ENCODE data around the gene SELENBP1. TPM values are rescaled to one million over a fixed set of nuclear protein-coding genes. Genes with fewer than 3 reads are reported as not detected.

The SELENBP1 gene
- total RNA-seq, 1 donor from 2014 or later, result 10.2 TPM

DNA sequence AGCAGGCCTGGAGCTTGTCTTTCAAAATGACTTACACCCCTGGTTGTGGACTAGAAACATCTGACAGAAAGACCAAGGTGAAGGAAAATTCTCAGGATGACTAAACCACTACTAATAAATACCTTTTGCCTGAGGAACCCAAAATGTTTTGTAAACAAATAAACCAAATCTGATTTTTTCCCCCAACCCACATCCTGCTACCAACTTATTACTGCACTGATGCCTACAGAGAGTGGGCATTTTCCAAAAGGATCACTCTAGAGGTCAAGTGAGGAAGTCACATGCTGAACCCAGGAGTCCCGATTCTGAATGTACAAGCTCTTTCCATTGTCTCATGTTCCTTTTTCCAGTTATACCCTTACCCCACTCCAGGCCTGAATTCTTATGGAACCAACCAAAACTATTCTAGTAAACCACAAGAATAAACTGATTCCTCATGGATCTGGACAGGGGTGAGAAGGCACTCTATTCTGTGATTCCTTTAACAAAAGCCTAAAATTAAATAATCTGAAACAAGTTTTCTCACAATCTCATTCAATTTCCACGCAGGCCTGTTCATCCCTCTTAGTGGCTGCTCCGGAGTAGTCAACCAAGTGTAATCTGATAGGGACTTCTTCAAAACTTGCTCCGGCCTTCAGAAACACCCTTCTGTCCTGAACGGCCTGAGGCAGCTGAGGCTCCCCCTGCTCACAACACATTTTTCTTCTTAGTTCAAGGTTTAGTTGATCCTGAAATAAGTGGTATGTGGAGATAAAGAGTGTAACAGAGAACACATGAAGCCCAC lies 46.7 kb downstream of the SELENBP1 start:
- Mint-ChIP-seq H3K9me3 (ENCODE audit: unreplicated experiment) (no peaks in the 10 kb centered on the region), H3K36me3 (ENCODE audit: unreplicated experiment) (peaks cover 5% of the 10 kb centered on the region), H3K27ac (ENCODE audit: unreplicated experiment) (peak overlapping the region; percentile 99), H3K4me1 (ENCODE audit: unreplicated experiment) (peaks cover 20% of the 10 kb centered on the region), H3K4me3 (ENCODE audit: unreplicated experiment) (peak overlapping the region; percentile 94), H3K27me3 (ENCODE audit: unreplicated experiment) (no peaks in the 10 kb centered on the region)
- TF ChIP-seq, protein P1, sequence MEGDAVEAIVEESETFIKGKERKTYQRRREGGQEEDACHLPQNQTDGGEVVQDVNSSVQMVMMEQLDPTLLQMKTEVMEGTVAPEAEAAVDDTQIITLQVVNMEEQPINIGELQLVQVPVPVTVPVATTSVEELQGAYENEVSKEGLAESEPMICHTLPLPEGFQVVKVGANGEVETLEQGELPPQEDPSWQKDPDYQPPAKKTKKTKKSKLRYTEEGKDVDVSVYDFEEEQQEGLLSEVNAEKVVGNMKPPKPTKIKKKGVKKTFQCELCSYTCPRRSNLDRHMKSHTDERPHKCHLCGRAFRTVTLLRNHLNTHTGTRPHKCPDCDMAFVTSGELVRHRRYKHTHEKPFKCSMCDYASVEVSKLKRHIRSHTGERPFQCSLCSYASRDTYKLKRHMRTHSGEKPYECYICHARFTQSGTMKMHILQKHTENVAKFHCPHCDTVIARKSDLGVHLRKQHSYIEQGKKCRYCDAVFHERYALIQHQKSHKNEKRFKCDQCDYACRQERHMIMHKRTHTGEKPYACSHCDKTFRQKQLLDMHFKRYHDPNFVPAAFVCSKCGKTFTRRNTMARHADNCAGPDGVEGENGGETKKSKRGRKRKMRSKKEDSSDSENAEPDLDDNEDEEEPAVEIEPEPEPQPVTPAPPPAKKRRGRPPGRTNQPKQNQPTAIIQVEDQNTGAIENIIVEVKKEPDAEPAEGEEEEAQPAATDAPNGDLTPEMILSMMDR (IDR thresholded peaks at IDR 0.05), result no peak
- DNase-seq (ENCODE audit: extremely low spot score, unreplicated experiment), result no peak

DNA sequence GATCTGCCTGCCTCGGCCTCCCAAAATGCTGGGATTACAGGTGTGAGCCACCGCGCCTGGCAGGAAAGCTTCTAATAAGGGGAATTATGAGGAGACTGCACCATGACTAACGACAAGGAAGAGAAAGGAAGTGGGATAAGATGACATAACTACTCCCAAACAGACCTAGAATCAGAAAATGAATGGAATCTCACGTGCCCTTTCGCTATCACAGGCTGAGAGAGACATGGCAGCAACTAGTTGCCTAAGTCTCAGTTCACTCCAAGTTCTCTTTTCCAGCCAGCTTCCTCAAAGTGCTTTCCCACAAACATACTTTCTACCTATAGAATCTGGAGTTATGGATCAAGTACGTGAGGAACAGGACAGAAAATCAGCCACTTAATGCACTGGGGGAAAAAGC lies 47.3 kb downstream of the SELENBP1 start:
- Mint-ChIP-seq H3K9me3 (ENCODE audit: unreplicated experiment) (no peaks in the 10 kb centered on the region), H3K4me3 (ENCODE audit: unreplicated experiment) (peak overlapping the region; percentile 94), H3K27me3 (ENCODE audit: unreplicated experiment) (no peaks in the 10 kb centered on the region), H3K27ac (ENCODE audit: unreplicated experiment) (peak overlapping the region; percentile 99), H3K4me1 (ENCODE audit: unreplicated experiment) (peaks cover 20% of the 10 kb centered on the region), H3K36me3 (ENCODE audit: unreplicated experiment) (peaks cover 10% of the 10 kb centered on the region)
- DNase-seq (ENCODE audit: extremely low spot score, unreplicated experiment), result no peak
- TF ChIP-seq, protein P1 (IDR thresholded peaks at IDR 0.05), result no peak

- Mint-ChIP-seq H3K27ac (ENCODE audit: unreplicated experiment) (no peak overlapping the region), H3K36me3 (ENCODE audit: unreplicated experiment) (peaks cover 14% of the 10 kb centered on the region), H3K4me1 (ENCODE audit: unreplicated experiment) (peaks cover 20% of the 10 kb centered on the region), H3K4me3 (ENCODE audit: unreplicated experiment) (no peak overlapping the region), H3K27me3 (ENCODE audit: unreplicated experiment) (no peaks in the 10 kb centered on the region), H3K9me3 (ENCODE audit: unreplicated experiment) (no peaks in the 10 kb centered on the region)
- DNase-seq (ENCODE audit: extremely low spot score, unreplicated experiment), result no peak
- TF ChIP-seq, protein P1 (IDR thresholded peaks at IDR 0.05), result no peak
Observed at GRCh38 chr1:151324390-151324930, 48.0 kb downstream of the SELENBP1 start.

DNA sequence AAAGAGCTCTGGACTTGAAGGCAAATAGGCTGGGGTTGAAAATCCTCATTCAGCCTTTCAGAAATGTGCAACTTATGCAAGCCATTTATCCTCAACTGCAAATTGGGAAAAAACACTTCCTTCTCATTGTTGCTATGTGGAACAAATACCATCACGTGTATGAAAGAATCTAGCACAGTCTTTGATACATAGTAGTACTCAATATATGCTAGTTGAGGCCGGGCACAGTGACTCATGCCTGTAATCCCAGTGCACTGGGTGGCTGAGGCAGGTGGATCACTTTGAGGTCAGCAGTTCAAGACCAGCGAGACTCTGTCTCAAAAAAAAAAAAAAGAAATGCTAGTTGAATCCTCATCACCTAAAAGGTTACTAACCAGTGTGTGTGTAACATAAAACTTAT lies 53.5 kb downstream of the SELENBP1 start:
- TF ChIP-seq, protein P1 (IDR thresholded peaks at IDR 0.05), result no peak
- Mint-ChIP-seq H3K27ac (ENCODE audit: unreplicated experiment) (no peak overlapping the region), H3K36me3 (ENCODE audit: unreplicated experiment) (peaks cover 40% of the 10 kb centered on the region), H3K27me3 (ENCODE audit: unreplicated experiment) (no peaks in the 10 kb centered on the region), H3K4me1 (ENCODE audit: unreplicated experiment) (peaks cover 7% of the 10 kb centered on the region), H3K4me3 (ENCODE audit: unreplicated experiment) (no peak overlapping the region), H3K9me3 (ENCODE audit: unreplicated experiment) (no peaks in the 10 kb centered on the region)
- no peak for DNase-seq (ENCODE audit: extremely low spot score, unreplicated experiment)

DNA sequence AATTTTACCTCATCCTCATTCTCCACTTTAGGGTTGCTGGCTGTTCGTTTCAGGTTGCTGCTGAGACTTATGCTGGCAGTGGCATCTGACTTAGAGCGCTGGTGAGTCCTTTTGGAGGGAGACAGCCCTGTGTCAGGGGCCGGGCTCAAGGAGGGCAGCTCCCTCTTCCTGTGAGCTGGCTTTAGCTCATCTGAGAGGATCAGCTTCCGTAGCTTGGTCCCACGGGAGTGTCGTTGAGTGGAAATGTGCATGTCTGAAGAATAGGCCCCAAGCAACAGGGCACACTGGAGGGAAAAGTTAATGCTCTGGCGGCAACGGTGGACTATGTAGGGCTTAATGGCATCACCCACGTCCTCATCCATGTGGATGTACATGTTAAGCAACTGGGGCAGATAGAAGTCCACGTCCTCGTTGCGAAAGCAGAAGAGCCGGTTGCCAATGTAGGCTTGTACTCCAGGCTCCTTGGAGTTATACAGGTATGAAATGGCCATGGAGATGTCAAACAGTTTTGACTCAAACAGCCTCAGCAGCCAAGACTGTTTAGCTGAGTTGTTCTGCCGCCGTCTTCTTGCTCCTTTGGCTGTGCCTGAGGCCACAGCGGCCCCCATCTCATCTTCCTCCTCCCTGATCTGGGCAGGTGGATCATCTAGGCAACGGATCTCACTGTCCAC lies 56.8 kb downstream of the SELENBP1 start:
- no peak overlapping the region for H3K27ac Mint-ChIP-seq (ENCODE audit: unreplicated experiment)
- no peaks in the 10 kb centered on the region for H3K9me3 Mint-ChIP-seq (ENCODE audit: unreplicated experiment)
- no peaks in the 10 kb centered on the region for H3K27me3 Mint-ChIP-seq (ENCODE audit: unreplicated experiment)
- no peak for DNase-seq (ENCODE audit: extremely low spot score, unreplicated experiment)
- H3K4me1 Mint-ChIP-seq (ENCODE audit: unreplicated experiment), result peaks cover 40% of the 10 kb centered on the region
- no peak overlapping the region for H3K4me3 Mint-ChIP-seq (ENCODE audit: unreplicated experiment)
- H3K36me3 Mint-ChIP-seq (ENCODE audit: unreplicated experiment), result peaks cover 48% of the 10 kb centered on the region
- TF ChIP-seq, protein P1 (IDR thresholded peaks at IDR 0.05), result no peak

All from osteocyte (in vitro differentiated cells).